Stimulated activated CD4-positive, alpha-beta T cell treated with anti-CD3 and anti-CD28 coated beads, Interleukin-1b, Interleukin-23, amount 100 ng/mL, for 48 hours (primary cell): ENCODE results near the gene IFNAR1.

Source experiments
- DNase-seq: peaks from one replicate; pipeline ENCODE4 v3.0.0-alpha.2; 2020

Gene IFNAR1

GRCh38 chr21:33324291-33325221 is at the start of gene IFNAR1:
TSS of gene IFNAR1 (plus strand) at chr21:33324970. CDS start at chr21:33325056, 86 bp downstream.
- peak; percentile 98 for DNase-seq

GRCh38 chr21:33278721-33279120 is 46.0 kb upstream of the IFNAR1 start:
- no peak for DNase-seq

- no peak for DNase-seq
Measured at GRCh38 chr21:33279330-33279820, 45.4 kb upstream of the IFNAR1 start.

GRCh38 chr21:33281096-33281652 is 43.6 kb upstream of the IFNAR1 start:
- no peak for DNase-seq

GRCh38 chr21:33283203-33283602 is 41.6 kb upstream of the IFNAR1 start:
- DNase-seq, result no peak

- DNase-seq, result no peak
Measured at GRCh38 chr21:33286076-33286475, 38.7 kb upstream of the IFNAR1 start.

- no peak for DNase-seq
Measured at GRCh38 chr21:33286600-33287456, 37.9 kb upstream of the IFNAR1 start.

GRCh38 chr21:33289199-33289819 is 35.5 kb upstream of the IFNAR1 start:
- no peak for DNase-seq

GRCh38 chr21:33290441-33290840 is 34.3 kb upstream of the IFNAR1 start:
- no peak for DNase-seq

- no peak for DNase-seq
Measured at GRCh38 chr21:33291686-33292085, 33.1 kb upstream of the IFNAR1 start.

GRCh38 chr21:33292724-33293123 is 32.0 kb upstream of the IFNAR1 start:
- no peak for DNase-seq

- DNase-seq, result no peak
Measured at GRCh38 chr21:33293136-33293535, 31.6 kb upstream of the IFNAR1 start.

- DNase-seq, result no peak
Measured at GRCh38 chr21:33293811-33294216, 31.0 kb upstream of the IFNAR1 start.

- DNase-seq, result no peak
Measured at GRCh38 chr21:33296156-33296555, 28.6 kb upstream of the IFNAR1 start.

- DNase-seq, result peak; percentile 63
Measured at GRCh38 chr21:33299181-33299752, 25.5 kb upstream of the IFNAR1 start.

GRCh38 chr21:33300701-33301631 is 23.8 kb upstream of the IFNAR1 start:
- DNase-seq, result no peak

GRCh38 chr21:33301632-33302002 is 23.2 kb upstream of the IFNAR1 start:
- no peak for DNase-seq

GRCh38 chr21:33302055-33302454 is 22.7 kb upstream of the IFNAR1 start:
- no peak for DNase-seq

- DNase-seq, result no peak
Measured at GRCh38 chr21:33302796-33303195, 22.0 kb upstream of the IFNAR1 start.

- no peak for DNase-seq
Measured at GRCh38 chr21:33305344-33305671, 19.5 kb upstream of the IFNAR1 start.

GRCh38 chr21:33305938-33306337 is 18.8 kb upstream of the IFNAR1 start:
- no peak for DNase-seq
